HepG2 (cell line): ENCODE data around the gene CAPZB. TPM values are rescaled to one million over a fixed set of nuclear protein-coding genes. Genes with fewer than 3 reads are reported as not detected.

Experiments
- ATAC-seq: fragments of 200-7000 bp; cut with Tn5 transposase; 3 replicates; pipeline ENCODE4 v1.9.1; 2020; ENCODE audit warnings: mild to moderate bottlenecking, moderate library complexity
- BruUV-seq: library from RNA; stranded (reverse); fragments of 400-500 nt; replicated peaks from 2 replicates; lab custom pipeline; 2021; lab: Mats Ljungman, UMichigan
- CTCF ChIA-PET: fragments of 300-600 bp; formaldehyde crosslinking; extraction: SDS; loops from one replicate; lab custom pipeline; 2021; ENCODE audit warnings: low total read pairs, inconsistent platforms, low intra/inter-chr PET ratio; lab: Yijun Ruan, JAX
- POLR2A ChIA-PET: fragments of 350-600 bp; sonication (Branson Sonifier 250); formaldehyde crosslinking; loops from one replicate; lab custom pipeline; 2020; ENCODE audit warnings: antibody characterized with exemption, inconsistent platforms; lab: Yijun Ruan, JAX
- DNase-seq: peaks from one replicate; pipeline ENCODE4 v3.0.0-alpha.2; 2015; ENCODE audit warnings: low spot score
- FAIRE-seq: peaks from 3 replicates; lab custom pipeline; 2011; peaks lifted over from hg19 to GRCh38; lab: Jason Lieb, UNC
- H2AFZ ChIP-seq: one replicate; pipeline ENCODE4 v1.6.1; 2011; ENCODE audit warnings: low read length, inconsistent platforms
- H3K27ac ChIP-seq: fragments of 300-600 bp; 3 replicates; pipeline ENCODE4 v1.8.0; 2011; ENCODE audit warnings: mixed run types, mild to moderate bottlenecking, mixed read lengths, low read length, inconsistent platforms; ENCODE audit not compliant: insufficient read depth; ENCODE audit errors: extremely low read length
- H3K27me3 ChIP-seq, 2 experiments: fragments of 200-600 bp in 1 of 2; 2 replicates in 1 of 2; 3 replicates in 1 of 2; pipeline versions ENCODE4 v1.6.0 to v1.8.0; 2011; ENCODE audit warnings: low read length in 2 of 2, mild to moderate bottlenecking in 2 of 2, moderate library complexity in 2 of 2, inconsistent platforms in 1 of 2; ENCODE audit not compliant: insufficient read depth in 2 of 2, control insufficient read depth in 1 of 2
- H3K36me3 ChIP-seq, 2 experiments: fragments of 200-600 bp in 1 of 2; replicated peaks in 1 of 2; 2 replicates in 1 of 2; 3 replicates in 1 of 2; pipeline versions ENCODE4 v1.5.1 to v1.8.0; 2011; ENCODE audit warnings: low read length in 2 of 2, inconsistent platforms in 1 of 2; ENCODE audit not compliant: insufficient read depth in 2 of 2, control insufficient read depth in 1 of 2
- H3K4me1 ChIP-seq: 2 replicates; pipeline ENCODE4 v1.5.1; 2012; ENCODE audit warnings: low read length, inconsistent platforms; ENCODE audit not compliant: insufficient read depth
- H3K4me2 ChIP-seq: 2 replicates; pipeline ENCODE4 v1.6.0; 2011; ENCODE audit warnings: low read depth, low read length, inconsistent platforms
- H3K4me3 ChIP-seq, 3 experiments: fragments of 200-600 bp in 1 of 3; sonication (generic), shearing (Covaris generic) in 1 of 3; replicated peaks in 1 of 3; 2 replicates each; pipeline ENCODE4 v1.5.1; 2011 to 2016; ENCODE audit warnings: low read length in 3 of 3, inconsistent platforms in 2 of 3, low read depth in 2 of 3, mild to moderate bottlenecking in 2 of 3, control low read depth in 1 of 3, mixed read lengths in 1 of 3; ENCODE audit not compliant: insufficient read depth in 1 of 3
- H3K79me2 ChIP-seq: one replicate; pipeline ENCODE4 v1.6.1; 2011; ENCODE audit warnings: low read length, inconsistent platforms; ENCODE audit not compliant: insufficient read depth
- H3K9ac ChIP-seq: 2 replicates; pipeline ENCODE4 v1.6.0; 2011; ENCODE audit warnings: mild to moderate bottlenecking, low read depth, low read length, inconsistent platforms; ENCODE audit not compliant: insufficient read depth
- H3K9me3 ChIP-seq: 2 replicates; pipeline ENCODE4 v1.5.1; 2012; ENCODE audit warnings: mild to moderate bottlenecking, low read length
- H4K20me1 ChIP-seq: 2 replicates; pipeline ENCODE4 v1.6.0; 2011; ENCODE audit warnings: inconsistent platforms, mild to moderate bottlenecking, low read length, moderate library complexity; ENCODE audit not compliant: insufficient read depth
- ADNP ChIP-seq: sonication (generic); formaldehyde crosslinking; IDR thresholded peaks from 2 replicates; pipeline ENCODE4 v1.4.0; 2020; ENCODE audit warnings: missing genetic modification reagents
- CHCHD3 ChIP-seq: sonication (generic); formaldehyde crosslinking; IDR thresholded peaks from 2 replicates; pipeline ENCODE4 v1.8.0; 2022; ENCODE audit warnings: mild to moderate bottlenecking, missing genetic modification reagents, moderate library complexity
- E2F2 ChIP-seq: sonication (generic); formaldehyde crosslinking; IDR thresholded peaks from 2 replicates; pipeline ENCODE4 v1.4.0; 2020; ENCODE audit warnings: missing genetic modification reagents, borderline replicate concordance
- ELF4 ChIP-seq: sonication (generic); formaldehyde crosslinking; IDR thresholded peaks from 2 replicates; pipeline ENCODE4 v1.5.0; 2020; ENCODE audit warnings: missing genetic modification reagents, mild to moderate bottlenecking, moderate library complexity, borderline replicate concordance
- FOXA1 ChIP-seq, 2 experiments: fragments of 450-650 bp in 1 of 2; sonication (generic) in 1 of 2; formaldehyde crosslinking in 1 of 2; IDR thresholded peaks; 2 replicates each; pipeline versions ENCODE4 v1.4.0 to v1.6.1; 2016 to 2020; ENCODE audit warnings: missing genetic modification reagents in 1 of 2
- ISX ChIP-seq: sonication (generic); formaldehyde crosslinking; conservative IDR thresholded peaks from 2 replicates; pipeline ENCODE4 v1.5.0; 2020; ENCODE audit warnings: missing genetic modification reagents
- KDM5B ChIP-seq: sonication (generic); formaldehyde crosslinking; IDR thresholded peaks from 2 replicates; pipeline ENCODE4 v1.4.0; 2020; ENCODE audit warnings: missing genetic modification reagents, mild to moderate bottlenecking, borderline replicate concordance
- REL ChIP-seq: sonication (generic); formaldehyde crosslinking; conservative IDR thresholded peaks from 2 replicates; pipeline ENCODE4 v1.8.0; 2022; ENCODE audit warnings: mild to moderate bottlenecking, missing genetic modification reagents, moderate library complexity
- SNRNP70 ChIP-seq: fragments of 200-400 bp; formaldehyde crosslinking; IDR thresholded peaks from 2 replicates; pipeline ENCODE4 v1.6.1; 2017; ENCODE audit warnings: mild to moderate bottlenecking, low read depth, low read length, moderate library complexity
- ZBTB14 ChIP-seq: sonication (generic); formaldehyde crosslinking; IDR thresholded peaks from 2 replicates; pipeline ENCODE4 v1.4.0; 2020; ENCODE audit warnings: missing genetic modification reagents
- ZBTB2 ChIP-seq: sonication (generic); formaldehyde crosslinking; IDR thresholded peaks from 2 replicates; pipeline ENCODE4 v1.8.0; 2022; ENCODE audit warnings: low read depth, missing genetic modification reagents
- ZC3H4 ChIP-seq: sonication (generic); formaldehyde crosslinking; IDR thresholded peaks from 2 replicates; pipeline ENCODE4 v1.4.0; 2020; ENCODE audit warnings: missing genetic modification reagents, borderline replicate concordance
- ZNF644 ChIP-seq: IDR thresholded peaks from 2 replicates; pipeline ENCODE4 v1.6.1; 2016; ENCODE audit warnings: low read depth
- ZNF678 ChIP-seq: sonication (generic); formaldehyde crosslinking; IDR thresholded peaks from 2 replicates; pipeline ENCODE4 v1.4.0; 2020; ENCODE audit warnings: mild to moderate bottlenecking, missing genetic modification reagents
- ZXDC ChIP-seq: sonication (generic); formaldehyde crosslinking; IDR thresholded peaks from 2 replicates; pipeline ENCODE4 v1.5.0; 2020; ENCODE audit warnings: mild to moderate bottlenecking, missing genetic modification reagents
- WGBS: methylation state at CpG from one replicate; pipeline ENCODE4 v1.1.6; 2017; ENCODE audit warnings: low lambda C conversion rate; 5-methylcytosine and 5-hydroxymethylcytosine counted together
- in situ Hi-C: cut with HindIII; loops from 2 replicates; pipeline ENCODE4 v1.10.0; 2017; ENCODE audit warnings: low pct_unique_long_range_greater_than_20kb; ENCODE audit not compliant: extremely low pct_ligation_motif_present
- intact Hi-C: fragments of 100-400 bp; cut with micrococcal nuclease; formaldehyde crosslinking; loops from one replicate; pipeline ENCODE4 v1.10.0; 2022; ENCODE audit not compliant: unreplicated experiment
- polyA plus RNA-seq, 8 experiments: library from polyadenylated mRNA; depleted of rRNA in 3 of 8; stranded (reverse) in 7 of 8; unstranded in 1 of 8; fragments of >200 nt; fragmentation: Illumina TruSeq in 4 of 8; extraction: Trizol in 4 of 8; gene quantifications; 2 replicates each; pipeline versions ENCODE4 v1.2.1 to v1.2.3, GENCODE V29; 2011 to 2016; ENCODE audit warnings: low read depth in 4 of 8, missing spikeins in 1 of 8, mixed read lengths in 1 of 8; ENCODE audit not compliant: insufficient read depth in 1 of 8
- total RNA-seq, 5 experiments: library from RNA; depleted of rRNA; stranded (reverse); fragments of >200 nt; fragmentation: Illumina TruSeq; extraction: Trizol; gene quantifications; 2 replicates each; pipeline ENCODE4 v1.2.3, GENCODE V29; 2016; ENCODE audit warnings: low read depth in 1 of 5

Gene CAPZB
- total and polyA plus RNA-seq, 2 of the 13 experiments (the other 11 are each of a cell fraction or from before 2014, with no cell fraction given), result 58.9 to 76.9 TPM

GRCh38 chr1:19458815-19459417, 26.4 kb downstream of the CAPZB start:
- no peak overlapping the region for H3K27ac ChIP-seq
- FAIRE-seq (no peak), DNase-seq (no peak), ATAC-seq (no peak)
- H4K20me1 ChIP-seq, result peaks cover 14% of the 10 kb centered on the region; the same call in 1 of the 2 replicates
- no peaks in the 10 kb centered on the region for H3K9me3 ChIP-seq
- H2AFZ ChIP-seq, result no peak overlapping the region
- no TSS peak for BruUV-seq
- ChIA-PET POLR2A (no interaction called here), CTCF (no interaction called here)
- in situ Hi-C loops, result no loop called here
- H3K4me3 ChIP-seq, result no peak overlapping the region
- peaks cover 9% of the 10 kb centered on the region for H3K4me1 ChIP-seq
- H3K79me2 ChIP-seq, result peaks cover 88% of the 10 kb centered on the region
- WGBS, result 95% methylated on average over 6 of the region's 6 CpGs
- peaks cover 3% of the 10 kb centered on the region in 2 experiments; a peak in 1 of 5 replicates for H3K36me3 ChIP-seq
- H3K4me2 ChIP-seq, result no peak overlapping the region
- intact Hi-C loops, result no loop called here
- H3K27me3 ChIP-seq, result no peaks in the 10 kb centered on the region
- no peak overlapping the region for H3K9ac ChIP-seq
- TF ChIP-seq KDM5B (CRISPR knock-in tag), result no peak
- no peak for TF ChIP-seq ZBTB2 (CRISPR knock-in tag)
- no peak for TF ChIP-seq ELF4 (CRISPR knock-in tag)
- TF ChIP-seq SNRNP70, result no peak
- TF ChIP-seq FOXA1 (IDR thresholded peaks at IDR 0.05), result no peak
- no peak for TF ChIP-seq FOXA1 (CRISPR knock-in tag; IDR thresholded peaks at IDR 0.05)
- TF ChIP-seq ZC3H4 (CRISPR knock-in tag), result no peak
- no peak for TF ChIP-seq ZNF678 (CRISPR knock-in tag)
- no peak for TF ChIP-seq ZXDC
- no peak for TF ChIP-seq ZBTB14
- TF ChIP-seq ISX (CRISPR knock-in tag), result no peak
- no peak for TF ChIP-seq REL (CRISPR knock-in tag)
- no peak for TF ChIP-seq ADNP (CRISPR knock-in tag)
- TF ChIP-seq CHCHD3 (CRISPR knock-in tag), result no peak
- no peak for TF ChIP-seq ZNF644 (CRISPR knock-in tag)
- no peak for TF ChIP-seq E2F2 (CRISPR knock-in tag)
